NCI-H69 (cell line): ENCODE data around the gene XPO1.
"Not testable (repeated sequence)": the region's sequence is repeated elsewhere in the genome, so short reads cannot be mapped to it uniquely, and the experiment has no call there.

Experiments
- DNase-seq: peaks from one replicate; lab custom pipeline; 2025; lab: John Stamatoyannopoulos, UW

The XPO1 gene

DNA sequence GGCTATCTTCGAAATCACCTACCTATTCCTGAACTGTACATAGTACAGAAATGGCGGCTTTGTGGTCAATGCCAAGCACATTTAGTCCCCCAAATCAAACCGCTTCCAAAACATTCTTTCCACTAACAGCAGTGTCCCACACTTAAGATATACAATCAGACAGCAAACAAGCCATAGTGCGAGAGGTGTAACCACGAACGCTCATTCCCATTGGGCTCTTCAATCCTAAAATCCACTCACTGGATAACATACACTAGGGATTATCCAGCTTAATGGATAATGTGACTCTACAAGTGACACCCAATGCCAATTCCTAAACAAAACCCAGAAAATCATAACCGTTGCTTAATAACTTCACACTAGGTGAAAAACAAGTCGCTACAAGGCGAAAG, 2.0 kb downstream of the XPO1 start:
- peak; percentile 45 for DNase-seq

DNA sequence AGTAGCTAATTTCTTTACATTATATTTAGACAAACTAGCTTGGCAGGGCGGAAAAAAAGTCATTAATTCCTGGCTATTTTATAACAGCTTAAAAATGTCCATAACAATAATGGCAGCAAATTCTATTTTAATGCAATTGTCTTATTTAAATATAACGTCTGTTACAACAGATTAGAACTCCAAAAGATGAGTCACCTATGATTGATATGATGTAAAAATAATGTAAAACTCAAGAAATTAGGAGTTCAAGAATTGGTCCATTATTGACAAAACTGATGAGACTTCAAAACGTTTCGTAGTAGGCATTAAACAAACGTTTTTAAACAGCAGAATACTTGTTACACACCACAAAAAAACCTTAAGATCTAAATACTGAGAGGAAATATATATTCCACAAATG, 2.7 kb downstream of the XPO1 start:
- no peak for DNase-seq

DNA sequence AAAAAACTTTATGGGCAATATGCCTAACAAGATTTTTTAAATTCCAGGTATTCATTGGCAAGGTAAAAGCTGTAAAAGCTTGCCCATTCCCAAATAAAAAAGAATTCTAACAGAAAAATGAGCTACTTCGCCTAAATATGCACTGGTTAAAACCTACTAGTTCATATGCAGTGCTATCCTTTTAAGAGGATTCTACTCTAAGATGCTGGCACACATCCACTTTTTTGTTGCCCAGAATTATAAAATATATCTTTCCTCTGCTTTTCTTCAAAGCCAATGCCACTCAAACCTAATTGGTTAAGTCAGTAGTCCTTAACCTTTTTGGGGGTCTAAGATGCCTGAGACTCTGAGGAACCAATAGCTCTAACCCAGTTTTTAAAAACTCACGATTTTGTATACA, 3.2 kb downstream of the XPO1 start:
- no peak for DNase-seq

DNA sequence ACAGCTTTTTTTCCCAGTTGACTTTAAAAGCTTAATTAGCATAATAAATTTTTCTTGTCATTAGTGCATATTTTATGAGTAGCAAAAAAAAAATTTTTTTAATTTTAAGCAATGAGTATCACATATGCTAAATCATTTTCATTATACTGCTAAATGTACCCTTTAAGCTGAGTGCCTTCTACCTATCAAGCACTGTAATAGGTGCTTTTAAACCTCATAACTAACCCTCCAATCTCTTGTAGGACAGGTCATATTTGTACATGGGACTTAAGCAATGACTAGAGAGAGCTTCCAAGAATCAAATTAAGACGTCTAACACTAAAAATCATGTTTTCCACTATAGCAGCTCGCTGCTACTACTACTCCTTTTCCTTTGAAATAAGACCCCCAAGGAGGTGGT, 7.4 kb downstream of the XPO1 start:
- no peak for DNase-seq

DNA sequence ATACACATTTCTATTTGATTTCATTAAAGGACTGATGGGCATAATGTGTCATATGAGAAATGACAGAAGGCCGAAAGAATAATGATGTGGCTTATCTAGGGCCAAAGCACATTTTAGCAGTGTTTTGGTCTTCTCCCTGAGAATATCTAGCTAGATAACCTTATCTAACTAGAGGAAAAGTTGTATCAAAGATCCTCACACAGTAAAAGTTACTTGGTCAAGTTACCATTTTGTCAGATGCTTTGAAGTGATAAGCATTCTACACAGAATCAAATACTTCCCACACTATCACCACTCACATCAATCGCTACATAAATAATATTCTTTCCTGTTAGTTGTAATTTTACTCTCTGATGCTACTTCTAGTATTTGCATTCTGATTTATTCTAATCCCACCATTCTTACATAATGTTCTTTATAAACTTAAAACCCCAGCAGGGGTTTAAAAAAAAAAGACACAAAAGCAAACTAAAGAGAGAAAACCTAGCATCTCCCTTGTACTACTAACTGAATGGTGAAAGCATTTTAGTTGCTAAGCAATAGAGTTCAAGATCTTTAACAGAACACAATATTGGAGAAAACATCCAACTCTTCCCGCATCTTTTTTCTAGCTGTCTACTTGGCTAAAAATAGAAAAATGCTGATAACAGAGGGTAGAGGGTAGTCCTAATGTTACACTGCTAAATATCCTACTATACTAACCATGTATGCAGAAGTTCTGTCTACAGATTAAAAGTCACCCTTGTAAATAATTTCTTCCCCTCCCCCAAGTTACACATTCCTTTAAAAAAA, 8.0 kb downstream of the XPO1 start:
- DNase-seq = no peak

DNA sequence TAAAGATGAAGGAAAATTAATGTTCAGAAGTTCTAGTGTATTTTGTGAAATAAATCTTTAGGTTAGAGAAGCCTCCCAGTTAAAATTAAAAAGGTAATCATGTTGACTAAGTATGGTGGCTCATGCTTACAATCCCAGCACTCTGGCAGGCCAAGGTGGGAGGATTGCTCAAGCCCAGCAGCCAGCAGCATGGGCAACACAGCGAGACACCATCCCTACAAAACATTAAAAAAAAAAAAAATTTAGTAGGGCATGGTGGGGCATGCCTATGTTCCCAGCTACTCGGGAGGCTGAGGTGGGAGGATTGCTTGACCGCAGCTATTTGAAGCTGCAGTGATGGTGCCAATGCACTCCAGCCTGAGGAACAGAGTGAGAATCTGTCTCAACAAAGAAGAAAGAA, 17.9 kb downstream of the XPO1 start:
- DNase-seq = no peak

DNA sequence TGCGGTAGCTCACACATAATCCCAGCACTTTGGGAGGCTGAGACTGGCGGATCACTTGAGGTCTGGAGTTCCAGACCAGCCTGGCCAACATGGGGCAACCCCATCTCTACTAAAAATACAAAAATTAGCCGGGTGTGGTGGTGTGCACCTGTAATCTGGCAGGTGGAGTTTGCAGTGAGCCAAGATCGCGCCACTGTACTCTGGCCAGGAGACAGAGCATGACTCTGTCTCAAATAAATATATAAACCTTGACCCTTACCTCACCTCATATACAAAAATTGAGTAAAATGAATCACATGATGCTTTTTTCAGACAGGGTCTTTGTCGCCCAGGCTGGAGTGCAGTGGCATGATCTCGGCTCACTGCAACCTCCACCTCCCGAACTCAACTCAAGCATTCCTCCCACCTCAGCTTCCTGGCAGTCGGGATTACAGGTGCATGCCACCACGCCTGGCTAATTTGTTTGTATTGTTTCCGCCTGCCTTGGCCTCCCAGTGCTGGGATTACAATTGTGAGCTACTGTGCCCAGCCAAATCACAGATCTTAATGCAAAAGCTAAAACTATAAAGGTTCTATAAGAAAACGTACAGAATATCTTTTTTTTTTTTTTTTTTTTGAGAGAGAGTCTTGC, 25.3 kb downstream of the XPO1 start:
- no peak for DNase-seq

DNA sequence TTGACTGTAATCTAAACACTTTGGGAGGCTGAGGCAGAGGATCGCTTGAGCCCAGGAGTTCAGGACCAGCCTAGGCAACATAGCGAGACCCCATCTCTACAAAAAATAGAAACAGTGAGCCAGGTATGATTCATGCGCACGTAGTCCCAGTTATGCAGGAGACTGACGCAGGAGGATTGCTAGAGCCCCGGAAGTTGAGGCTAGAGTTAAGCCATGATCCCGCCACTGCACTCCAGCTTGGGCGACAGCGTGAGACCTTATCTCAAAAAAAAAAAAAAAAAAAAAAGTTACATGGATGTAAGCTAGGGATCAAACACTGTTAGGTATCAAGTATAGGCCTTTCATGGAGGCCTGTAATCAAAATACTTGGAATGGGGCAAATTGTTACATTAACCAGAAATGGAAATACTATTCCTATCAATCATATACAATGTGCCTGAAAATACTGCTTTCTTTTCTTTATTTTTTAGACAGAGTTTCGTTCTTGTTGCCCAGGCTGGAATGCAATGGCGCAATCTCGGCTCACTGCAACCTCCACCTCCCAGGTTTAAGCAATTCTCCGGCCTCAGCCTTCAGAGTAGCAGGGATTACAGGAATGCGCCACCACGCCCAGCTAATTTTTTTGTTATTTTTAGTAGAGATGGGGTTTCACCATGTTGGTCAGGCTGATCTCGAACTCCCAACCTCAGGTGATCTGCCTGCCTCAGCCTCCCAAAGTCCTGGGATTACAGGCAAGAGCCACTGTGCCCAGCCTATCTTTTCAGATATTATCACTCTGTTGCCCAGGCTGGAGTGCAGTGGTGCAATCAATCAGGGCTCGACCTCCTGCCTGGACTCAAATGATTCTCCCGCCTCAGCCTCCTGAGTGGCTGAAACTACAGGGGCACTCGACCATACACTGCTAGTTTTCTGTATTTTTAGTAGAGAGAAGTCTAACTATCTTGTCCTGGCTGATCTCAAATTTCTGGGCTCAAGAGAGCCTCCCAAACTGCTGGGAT, 27.2 kb downstream of the XPO1 start:
- DNase-seq = no peak

DNA sequence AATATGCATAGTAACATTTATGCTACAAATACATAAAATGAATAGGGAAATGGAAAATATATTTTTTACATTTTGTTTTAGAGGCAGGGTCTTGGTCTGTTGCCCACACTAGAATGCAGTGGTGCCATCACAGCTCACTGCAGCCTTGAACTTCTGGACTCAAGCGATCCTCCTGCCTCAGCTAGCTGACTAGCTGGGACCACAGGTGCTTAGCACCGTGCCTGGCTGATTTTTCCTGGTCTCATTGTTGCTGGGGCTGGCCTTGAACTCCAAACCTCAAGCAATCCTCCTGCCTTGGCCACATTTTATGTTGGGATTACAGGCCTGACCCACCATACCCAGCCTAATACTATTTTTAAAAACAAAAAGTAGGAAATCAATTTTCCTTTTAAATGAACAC, 33.2 kb downstream of the XPO1 start:
- no peak for DNase-seq

DNA sequence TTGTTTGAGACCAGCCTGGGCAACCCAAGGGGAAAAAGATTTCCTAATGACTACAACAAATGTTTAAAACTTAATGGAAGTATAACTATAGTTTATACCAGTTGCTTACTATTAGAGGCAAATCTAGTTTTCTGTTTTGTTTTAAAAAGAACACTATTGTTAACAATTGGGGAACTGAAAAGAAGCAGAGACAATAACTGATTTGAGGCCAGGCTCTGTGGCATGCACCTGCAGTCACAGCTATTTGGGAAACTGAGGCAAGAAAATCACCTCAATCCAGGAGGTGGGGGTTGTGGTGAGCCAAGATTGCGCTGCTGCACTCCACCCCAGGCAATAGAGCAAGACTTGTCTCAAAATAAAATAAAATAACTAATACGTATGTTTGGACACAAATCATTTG, 39.1 kb downstream of the XPO1 start:
- no peak for DNase-seq

DNA sequence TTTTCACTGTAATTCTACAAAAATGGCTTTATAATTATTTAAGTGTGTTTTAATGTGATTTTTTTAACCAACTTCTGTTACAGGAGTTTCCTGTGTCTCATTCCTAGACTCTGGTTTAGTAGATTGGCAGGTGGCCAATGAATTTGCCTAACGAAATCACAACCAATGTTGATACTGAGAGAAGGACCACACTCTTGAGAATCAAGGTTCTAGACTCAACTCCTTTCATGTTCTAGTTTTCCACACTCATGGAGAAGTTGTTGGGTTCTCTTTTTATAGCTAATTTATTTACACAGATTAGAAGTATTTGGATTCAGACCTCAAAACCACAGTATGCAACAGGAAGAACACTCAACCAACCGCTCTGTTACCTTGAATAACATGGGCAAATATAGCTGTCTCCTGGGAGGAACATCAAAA, 44.6 kb downstream of the XPO1 start:
- no peak for DNase-seq

DNA sequence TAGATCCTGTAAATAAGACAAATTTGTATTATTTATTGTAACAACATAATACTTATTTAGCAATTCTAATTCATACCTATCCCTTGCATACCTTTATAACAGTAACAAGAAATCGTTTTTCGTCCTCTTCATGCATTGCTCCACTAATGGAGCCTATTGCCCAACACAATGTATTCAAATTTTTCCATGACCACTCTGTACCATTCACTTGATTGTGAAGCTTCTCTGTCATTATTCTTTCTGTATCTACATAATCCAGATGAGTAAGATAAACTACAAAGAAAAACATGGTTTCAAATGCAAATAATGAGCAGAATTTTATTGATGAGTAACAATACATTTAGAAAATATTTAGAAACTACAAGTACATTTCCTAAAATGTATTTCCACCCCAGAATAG, 45.7 kb downstream of the XPO1 start:
- no peak for DNase-seq

DNA sequence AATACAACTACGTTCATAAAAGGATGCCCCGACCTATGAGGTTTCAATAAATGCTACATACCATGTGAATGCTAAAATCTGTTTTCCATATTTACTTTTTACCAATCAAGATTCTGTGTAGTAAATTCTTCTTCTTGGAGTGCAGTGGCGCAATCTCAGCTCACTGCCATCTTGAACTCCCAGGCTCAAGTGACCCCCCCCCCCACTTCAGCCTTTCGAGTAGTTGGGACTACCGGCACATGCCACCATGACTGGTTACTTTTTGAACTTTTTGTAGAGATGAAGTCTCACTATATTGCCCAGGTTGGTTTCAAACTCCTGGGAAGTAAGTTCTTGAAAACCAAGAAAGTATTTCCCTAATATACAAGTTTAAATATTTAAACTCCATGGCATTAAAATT, 52.9 kb downstream of the XPO1 start:
- no peak for DNase-seq

DNA sequence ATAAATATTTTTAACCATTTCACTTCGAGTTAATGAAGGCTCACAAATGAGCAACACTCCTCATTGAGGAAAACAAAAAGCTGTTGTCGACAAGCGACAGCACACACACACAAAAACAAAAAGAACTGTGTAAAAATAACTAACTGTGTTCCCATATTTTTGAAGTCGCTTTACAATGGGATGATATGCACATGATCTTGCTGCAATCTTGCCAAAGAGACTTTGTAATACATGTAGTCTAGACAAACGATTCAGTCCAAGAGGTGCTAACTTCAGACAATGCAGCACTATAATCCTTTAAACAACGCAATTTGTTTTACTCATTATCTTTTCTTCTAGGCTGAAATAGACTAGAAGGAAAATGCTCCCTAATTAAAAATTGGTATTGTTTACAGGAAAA, 60.1 kb downstream of the XPO1 start:
- DNase-seq = no peak

DNA sequence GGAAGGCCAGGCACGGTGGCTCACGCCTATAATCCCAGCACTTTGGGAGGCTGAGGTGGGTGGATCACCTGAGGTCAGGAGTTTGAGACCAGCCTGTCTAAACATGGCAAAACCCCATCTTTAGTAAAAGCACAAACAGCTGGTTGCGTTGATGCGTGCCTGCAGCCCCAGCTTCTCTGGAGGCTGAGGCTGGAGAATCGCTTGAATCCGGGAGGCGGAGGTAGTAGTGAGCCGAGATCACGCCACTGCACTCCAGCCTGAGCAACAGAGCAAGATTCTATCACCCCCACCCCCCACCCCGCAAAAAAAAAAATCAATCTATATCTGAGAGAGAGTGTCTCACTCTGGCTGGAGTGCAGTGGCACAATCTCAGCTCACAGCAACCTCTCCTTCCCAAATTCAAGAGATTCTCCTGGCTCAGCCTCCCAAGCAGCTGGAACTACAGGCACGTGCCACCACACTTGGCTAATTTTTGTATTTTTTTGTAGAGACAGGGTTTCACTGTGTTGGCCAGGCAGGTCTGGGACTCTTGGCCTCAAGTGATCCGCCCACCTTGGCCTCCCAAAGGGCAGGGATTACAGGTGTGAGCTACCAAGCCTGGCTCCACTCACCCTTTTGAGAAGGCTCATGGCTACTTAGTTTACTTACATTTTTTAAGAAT, 61.1 kb downstream of the XPO1 start:
- DNase-seq = not testable (repeated sequence)

DNA sequence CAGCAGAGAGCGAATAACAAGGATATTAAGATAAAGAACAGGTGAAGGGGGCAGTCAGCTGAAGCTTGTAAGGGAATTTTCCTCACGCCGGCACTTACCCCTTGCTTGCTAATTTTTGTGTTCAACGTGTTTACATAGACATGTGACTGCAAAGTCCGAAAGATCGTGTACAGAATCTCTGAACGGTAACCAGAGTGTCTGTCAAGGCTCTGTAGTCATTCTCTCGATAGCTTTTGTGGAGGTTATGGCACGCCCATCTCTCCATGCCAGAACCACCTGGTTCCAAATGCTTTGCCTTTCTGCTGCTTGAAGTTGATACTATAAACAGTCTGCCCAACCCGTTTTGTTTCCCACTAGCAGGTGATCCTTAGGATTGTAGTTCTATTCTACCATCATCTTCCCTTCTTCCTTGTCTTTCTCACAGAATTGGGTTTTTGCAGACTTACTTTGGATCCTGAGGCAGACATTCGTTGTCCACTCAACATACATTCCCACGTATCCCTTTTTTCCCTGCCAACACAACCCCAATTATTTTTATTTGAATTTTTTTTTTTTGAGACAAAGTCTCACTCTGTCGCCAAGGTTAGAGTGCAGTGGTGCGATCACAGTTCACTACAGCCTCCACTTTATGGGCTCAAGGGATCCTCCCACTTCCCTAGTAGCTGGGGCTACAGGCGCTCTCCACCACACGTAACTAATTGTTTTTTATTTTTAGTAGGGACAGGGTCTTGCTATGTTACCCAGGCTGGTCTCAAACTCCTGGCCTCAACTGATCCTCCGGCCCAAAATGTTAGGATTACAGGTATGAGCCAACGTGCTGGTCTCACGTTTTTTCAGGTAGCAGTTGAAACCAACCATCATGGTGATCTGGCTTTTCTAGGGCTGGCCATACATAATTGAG, 66.0 kb downstream of the XPO1 start:
- peak; percentile 32 for DNase-seq

DNA sequence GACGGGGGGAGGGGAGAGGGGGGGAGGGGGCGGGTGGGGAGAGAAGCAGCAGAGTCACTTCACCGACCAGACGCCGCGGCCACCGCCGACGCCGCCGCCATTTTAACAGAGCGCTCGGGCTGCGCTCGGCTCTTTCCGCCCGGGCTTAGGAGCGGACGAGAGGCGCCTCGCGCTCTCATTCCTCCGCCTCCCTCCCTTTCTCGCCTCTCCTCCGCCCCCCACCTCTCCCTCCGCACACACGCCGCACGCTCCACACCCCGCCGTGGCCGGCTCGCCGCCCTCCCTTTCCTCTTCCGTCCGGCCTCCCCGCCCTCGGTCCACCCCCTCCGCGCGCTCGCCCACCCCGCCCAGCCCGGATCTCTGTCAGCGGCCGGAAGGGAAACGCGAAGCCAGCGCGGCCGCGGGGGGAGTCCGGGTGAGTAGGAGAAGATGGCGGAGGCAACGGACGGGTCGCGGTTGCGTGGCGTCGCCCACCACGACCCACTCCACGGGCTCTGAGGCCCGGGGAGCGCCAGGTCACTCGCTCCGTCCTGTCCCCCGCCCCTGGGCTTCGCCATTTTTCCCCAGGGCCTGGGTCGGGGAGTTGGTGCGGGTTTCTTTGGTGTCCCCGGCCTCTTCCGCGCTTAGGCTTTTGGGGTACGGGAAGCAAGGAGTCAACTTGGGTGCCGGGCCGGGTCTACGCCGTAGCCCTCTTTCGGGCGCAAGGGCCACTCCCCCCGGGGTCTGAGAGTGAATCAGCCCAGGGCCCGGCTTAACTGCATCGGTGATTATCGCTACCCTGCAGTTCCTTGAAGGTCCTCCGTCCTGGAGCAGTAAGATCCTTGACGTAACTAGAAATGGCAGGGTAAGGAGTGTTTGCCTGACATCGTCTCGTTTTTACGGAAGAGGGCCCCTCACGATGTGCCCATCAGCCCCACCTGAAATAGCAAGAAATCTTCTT, 66.9 kb downstream of the XPO1 start, which contains the start of gene USP34:
Gene USP34 (minus strand): TSS at position 123 of the 940 bp plus-strand sequence. CDS start 395 bp downstream, outside the sequence.
- DNase-seq = peak; percentile 93

DNA sequence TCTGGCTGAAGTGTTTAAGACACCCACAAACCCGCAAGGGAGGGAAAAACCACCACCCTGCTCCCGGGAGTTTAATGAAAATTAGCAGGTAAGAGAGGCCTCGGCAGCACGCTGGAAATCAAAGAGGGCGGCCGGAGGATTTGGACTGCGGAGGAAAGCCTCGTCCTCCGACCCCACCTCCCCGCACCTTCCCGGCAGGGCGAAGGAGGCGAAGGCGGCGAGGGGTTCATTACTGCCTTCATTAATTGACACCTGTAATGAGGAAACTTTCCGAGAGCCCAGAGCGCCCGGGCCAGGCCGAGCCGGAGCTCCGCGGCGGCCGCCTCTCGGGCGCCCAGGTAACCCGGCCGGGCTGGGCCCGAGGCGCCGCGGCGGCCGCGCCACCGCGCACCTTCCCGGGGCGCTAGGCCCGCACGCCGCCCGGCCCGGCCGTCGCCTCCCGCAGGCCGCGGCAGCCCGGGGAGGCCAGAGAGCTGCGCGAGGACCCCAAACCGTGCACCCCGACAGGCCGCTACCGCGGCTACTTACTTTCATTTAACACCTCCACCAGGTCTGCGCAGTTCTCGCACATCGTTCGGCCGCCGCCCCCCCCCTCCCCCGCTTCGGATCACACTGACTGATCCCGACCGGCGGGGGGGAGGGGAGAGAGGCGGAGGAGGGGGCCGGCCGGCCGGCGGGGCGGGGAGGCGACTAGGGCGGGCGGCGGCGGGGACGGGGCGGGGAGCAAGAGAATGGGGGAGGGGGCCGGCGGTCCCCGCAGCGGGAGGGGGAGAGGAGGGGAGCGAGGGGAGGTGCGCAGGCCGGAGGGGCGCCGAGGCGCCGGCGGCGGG, 67.8 kb downstream of the XPO1 start:
- peak; percentile 91 for DNase-seq
